Hematopoietic multipotent progenitor cell treated with erythropoietin and hydrocortisone succinate and interleukin-3 and kit ligand, for 17 days (in vitro differentiated cells): ENCODE measurements around the gene NDFIP1.
"Not testable (repeated sequence)": the region's sequence is repeated elsewhere in the genome, so short reads cannot be mapped to it uniquely, and the experiment has no call there.

Source experiments
- DNase-seq: peaks from one replicate; pipeline ENCODE4 v3.0.0-alpha.2; 2015; ENCODE audit warnings: low spot score

NDFIP1 gene, protein sequence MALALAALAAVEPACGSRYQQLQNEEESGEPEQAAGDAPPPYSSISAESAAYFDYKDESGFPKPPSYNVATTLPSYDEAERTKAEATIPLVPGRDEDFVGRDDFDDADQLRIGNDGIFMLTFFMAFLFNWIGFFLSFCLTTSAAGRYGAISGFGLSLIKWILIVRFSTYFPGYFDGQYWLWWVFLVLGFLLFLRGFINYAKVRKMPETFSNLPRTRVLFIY

DNA sequence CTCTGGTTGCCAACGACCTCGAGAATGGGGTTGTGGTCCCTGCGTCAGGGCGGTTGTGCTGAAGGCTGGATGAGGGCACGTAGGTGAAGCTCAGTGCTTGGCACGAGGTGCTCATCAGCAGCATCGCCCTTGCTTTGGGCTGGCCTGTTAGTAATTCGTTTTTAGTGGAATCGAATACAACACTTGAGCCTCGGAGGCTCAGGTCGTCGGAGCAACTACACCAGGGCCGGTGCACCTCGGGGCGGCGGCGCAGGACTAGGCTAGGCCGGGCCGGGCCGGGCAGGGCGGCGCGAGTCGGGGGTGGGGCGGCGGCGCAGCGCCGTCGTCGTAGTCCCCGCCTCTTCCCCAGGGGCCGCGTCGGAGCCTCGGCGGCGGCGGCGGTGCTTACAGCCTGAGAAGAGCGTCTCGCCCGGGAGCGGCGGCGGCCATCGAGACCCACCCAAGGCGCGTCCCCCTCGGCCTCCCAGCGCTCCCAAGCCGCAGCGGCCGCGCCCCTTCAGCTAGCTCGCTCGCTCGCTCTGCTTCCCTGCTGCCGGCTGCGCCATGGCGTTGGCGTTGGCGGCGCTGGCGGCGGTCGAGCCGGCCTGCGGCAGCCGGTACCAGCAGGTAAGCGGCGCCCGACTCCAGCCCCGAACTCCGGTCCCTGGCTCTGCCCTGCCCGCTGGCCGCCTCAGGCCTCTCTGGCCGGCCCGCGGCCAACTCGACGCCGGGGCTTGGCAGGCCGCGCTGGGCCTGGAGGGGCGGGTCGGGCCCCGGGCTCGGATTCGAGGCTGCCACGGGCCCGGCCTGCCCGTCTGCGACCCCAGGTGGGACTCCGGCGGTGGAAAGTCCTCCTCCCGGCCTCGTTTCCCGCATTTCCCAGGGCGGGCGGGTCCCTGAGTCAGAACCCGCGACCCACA, at the start of gene NDFIP1:
NDFIP1 (plus strand) TSS at position 348 of the 899 bp plus-strand sequence; CDS start at position 544, 196 bp downstream.
- DNase-seq, result peak; percentile 87

DNA sequence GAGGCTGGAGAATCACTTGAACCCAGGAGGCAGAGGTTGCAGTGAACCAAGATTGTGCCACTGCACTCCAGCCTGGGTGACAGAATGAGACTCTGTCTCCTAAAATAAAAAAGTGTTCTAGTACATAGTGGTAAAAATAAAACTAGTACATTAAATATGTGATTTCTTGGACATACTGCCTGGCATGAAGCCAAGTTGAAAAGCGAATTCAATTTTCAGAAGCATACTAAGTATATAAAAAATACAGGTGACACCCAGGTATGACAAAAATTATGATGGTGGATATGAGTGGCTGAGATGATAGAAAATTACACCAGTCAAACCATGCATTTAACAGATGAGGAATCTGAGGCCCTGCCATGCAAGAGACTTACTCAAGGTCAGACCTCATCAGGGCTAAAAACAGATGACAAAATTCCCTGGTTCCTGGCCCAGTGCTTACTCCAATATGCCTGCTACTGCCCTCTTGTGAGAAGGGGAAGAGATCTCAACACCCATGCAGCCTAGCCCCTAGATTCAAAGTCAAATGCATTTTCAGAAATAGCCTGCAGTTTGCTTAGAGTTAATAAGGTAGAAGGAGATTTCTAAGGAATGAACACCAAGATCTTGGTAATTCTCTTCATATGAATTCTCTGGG, 49.2 kb upstream of the NDFIP1 start:
- no peak for DNase-seq

DNA sequence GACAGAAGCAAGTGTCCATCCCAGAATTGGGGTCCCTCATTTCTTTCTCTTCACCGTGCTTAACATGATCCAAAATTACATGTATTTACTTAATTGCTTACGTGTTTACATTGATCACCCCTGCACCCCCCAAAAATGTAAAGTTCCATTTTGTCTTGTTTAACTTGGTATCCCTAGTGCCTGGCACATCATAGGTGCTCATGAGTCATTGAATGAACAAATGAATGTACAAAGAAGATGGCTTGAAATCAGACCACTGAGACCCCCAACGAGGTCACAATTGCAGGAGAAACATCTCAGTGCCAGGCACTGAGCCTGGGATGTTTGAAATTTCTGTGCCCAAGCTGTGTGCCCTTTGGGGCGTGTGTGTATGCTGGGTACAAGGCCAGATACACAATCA, 45.2 kb upstream of the NDFIP1 start:
- DNase-seq, result no peak

DNA sequence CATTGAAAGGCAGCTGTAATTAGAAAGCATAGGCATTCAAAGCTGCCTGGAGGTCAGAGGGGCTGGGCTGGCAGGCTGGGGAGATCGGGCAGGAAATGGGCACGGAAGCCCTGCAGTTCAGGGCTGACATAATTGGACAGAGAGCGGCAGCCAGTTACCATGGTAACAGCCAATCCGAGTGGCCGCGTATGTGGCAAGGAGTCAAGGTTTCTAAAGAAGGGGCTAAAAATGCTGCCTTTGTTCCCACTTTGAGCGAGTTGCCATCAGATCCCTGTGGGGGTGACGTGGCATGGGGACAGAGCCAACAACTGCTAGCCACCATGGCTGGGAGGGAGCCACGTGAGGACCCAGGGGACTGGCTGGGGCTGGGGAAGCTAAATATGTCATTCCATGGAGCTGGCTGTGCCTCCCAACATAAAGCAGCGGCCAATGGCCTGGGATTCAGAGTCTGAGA, 44.7 kb upstream of the NDFIP1 start:
- no peak for DNase-seq

DNA sequence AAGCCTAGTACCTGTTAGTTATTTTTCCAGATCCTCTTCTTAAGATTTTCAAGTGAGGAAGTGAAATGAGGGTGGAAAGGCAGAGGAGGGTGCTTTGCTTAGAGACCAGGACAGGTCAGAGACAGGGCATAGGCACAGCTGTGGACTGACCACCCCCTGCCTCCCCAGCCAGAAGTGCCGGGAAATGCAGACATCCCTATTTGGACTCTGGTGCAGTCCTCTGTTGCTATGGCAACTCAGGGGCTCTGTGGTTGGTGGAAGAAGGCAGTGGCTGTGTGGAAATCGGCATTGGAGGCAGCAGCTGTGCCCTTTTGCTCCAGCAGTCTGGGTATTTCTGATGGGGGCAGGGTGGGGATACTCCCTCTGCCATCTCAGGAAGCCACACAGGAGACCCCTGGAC, 43.3 kb upstream of the NDFIP1 start:
- DNase-seq, result no peak

DNA sequence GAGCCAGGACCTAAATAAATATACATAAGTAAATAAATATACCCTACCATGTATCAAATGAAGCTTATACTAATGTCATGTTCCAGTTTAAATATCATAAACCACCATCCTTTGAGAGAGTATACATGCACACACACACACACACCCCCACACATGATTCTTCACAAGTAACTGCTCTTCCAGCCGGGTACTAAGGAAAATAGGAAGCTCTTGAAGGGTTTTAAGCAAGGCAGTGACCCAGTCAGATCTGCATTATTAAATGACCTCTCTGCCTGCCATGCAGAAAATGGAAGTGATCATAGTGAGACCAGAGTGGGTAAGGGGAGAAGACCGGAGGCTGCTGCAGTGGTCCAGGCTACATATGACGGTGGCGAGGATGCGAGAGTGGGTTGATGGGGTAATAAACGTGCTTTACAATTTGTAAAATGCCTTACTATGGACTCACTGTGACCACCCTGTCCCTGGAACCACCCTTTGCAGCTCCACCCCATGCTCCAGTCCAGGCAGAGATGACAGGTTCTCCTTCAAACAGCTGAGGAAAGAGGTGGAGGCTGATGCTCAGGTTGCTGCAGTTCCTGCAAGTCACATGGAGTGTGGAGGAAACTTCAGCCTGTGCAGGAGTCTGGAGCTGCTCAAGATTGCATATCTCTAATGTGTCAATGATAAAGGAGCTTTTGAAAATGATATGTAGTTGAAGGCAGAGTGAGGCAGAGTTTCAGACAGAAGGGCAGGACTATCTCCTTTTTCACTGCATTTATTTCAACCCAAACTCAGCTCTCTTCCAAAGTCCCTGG, 38.8 kb upstream of the NDFIP1 start:
- no peak for DNase-seq

- DNase-seq, result no peak
These were observed 37.8 kb upstream of the NDFIP1 start for GRCh38 chr5:142070734-142071133.

- no peak for DNase-seq
These were observed 36.1 kb upstream of the NDFIP1 start for GRCh38 chr5:142072488-142072887.

DNA sequence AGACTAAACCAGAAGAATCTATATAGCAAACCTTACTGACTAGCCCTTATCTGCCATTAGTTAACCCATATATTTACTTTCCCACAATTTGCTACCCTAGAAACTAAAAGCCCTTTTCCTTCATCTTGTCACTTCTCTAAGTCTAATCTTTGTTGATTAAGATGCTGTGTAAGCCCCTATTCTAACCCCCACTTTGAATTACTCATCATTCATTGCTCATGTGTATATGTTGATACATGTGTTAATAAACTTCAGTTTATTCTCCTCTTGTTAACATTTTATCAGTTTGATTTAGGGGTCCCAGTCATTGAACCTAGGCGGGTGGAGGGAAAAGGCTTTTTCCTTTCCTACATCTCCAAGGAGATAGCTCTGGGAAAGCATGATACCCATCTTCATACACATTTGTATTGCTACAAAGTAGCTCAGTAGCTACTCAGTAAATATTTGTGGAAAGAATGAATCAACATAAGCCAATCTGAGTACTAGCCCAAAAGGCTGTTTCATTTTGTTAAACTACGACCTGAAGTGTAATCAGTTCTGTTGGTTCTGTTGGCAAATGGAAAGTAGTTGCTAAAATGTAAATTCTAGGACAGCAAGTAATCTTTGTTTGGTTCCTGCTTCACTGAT, 35.1 kb upstream of the NDFIP1 start:
- no peak for DNase-seq

DNA sequence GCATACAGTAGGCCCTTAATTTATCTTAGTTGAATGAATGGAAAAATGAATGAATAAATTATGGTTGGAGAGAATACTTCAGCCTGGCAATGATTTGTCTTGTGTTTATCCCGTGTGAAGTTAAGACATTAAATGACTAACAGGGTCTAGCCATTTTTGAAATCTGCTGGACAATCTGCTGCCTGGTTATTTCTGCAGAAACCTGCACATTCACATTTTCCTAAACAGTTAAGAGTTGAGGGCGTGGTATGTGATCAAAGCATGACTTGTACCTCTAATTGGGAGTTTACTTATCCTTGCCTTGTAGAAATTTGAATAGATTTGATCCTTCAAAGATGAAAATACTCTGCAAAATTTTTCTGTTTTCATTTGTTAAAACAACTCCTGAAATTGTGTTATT, 34.6 kb upstream of the NDFIP1 start:
- DNase-seq, result no peak

DNA sequence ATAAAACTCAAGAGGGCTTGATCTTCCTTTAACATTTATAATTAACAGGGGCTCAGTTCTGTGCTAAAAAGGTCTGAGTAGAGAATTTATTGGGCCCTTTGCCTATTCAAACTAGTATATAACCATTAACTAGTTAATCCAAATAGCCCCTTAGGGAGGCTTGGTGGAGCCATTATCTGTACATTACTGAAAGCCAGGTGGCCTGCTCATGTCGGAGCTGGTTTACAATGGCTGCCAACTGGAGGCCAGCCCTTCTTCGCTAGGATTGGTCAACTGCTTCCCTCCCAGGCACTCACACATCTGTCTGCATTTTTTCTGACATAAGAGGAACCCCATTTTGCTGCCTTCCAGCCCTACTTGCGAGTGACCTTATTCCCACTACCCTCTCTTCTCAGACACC, 30.4 kb upstream of the NDFIP1 start:
- no peak for DNase-seq

DNA sequence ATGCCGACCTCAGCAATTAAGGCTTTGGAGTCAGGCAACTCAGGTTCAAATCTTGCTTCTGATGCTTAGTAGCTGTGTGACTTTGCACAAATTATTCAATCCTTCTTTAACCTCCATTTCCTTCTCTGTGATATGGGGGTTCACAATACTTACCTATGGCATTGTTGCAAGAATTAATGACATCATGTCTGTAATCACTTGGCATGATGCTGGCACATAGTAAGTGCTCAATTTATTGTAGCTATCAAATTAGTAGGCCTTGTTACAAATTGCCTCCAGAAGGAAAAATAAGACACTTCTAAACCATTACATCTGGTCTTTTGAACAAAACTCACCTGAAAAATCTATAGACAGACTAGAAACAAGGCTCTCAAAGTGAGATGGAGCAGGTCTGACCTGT, 29.9 kb upstream of the NDFIP1 start:
- DNase-seq, result no peak

DNA sequence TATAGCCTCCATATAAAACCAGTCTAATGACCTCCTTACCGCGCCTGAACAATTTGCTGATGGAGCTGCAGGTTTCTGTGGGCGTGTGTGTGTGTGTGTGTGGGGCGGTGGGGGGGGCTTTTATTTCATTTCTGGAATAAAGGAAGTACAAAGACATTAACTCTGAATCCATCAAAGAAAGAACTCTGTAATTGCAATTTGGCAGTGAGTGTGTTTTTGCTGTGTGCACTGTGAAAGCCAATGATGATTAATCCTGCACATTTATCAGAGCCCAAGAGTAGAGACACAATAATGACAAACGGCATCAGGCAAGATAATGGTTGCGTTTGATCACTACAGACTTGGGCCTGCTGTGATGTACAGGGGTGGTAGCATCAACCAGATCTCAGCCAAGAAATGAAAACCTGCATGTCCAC, 29.3 kb upstream of the NDFIP1 start:
- no peak for DNase-seq

DNA sequence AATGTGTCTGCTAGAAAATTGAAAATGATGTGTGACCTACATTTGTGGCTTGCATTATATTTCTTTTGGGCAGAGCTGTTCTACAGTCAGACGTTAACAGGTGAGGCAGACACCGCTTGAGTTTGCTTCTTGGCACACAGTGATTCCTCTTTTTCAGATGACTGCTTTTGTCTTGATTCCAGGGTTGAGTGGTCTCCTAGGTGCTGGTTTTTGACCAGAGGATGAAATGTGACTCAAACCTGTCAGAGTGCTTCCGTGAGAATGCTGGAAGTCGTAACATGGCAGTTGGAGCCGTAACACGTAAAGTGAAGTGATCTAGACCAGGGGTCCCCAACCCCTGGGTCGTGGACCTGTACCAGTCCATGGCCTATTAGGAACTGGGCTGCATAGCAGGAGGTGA, 28.3 kb upstream of the NDFIP1 start:
- no peak for DNase-seq

DNA sequence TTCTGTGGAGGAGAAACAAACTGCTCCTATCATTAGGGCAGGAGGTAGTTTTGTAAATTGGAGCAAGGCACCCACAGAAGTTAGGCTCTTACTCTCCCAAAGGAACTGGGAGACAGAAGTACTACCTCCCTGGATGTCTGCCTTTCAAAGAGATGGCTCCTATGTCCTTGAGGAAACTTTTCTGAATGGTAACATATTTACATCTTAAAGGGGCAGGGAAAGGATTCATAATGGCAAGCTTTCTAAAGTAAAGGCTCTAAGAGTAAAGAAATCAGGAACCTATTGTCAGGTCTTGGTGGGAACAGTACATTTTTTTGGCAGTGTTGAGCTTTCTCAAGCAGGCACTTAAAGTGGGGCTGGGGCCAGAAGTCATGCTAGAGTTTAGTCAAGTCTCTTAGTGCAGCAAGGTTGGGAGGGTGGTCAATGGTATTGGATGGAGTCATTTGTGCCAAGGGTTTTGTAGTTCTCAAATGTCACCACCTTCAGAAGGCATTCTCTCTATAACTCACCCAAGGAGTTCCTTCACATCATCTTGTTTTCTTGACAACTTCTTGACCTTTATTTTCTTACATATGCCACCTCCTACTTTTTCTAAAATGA, 26.3 kb upstream of the NDFIP1 start:
- no peak for DNase-seq

DNA sequence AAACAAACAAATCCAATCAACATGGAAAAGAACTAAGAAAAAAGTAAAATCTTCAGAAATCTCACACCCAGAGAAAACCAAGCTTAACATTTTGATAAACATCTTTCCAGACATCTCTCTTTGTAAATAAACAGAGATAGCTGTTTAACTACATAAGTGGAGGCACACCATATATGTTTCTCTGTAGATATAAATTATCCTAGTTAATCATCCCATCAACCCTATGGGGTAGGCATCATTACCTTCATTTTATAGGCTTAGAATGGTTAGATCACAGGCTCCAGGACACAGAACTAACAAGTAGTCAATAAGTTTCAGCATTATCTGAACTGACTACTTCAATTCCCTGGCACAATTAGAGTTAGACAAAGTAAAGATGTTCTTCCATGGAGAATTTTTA, 22.4 kb upstream of the NDFIP1 start:
- DNase-seq, result no peak

- DNase-seq, result no peak
These were observed 21.9 kb upstream of the NDFIP1 start for GRCh38 chr5:142086679-142087078.

- DNase-seq, result no peak
These were observed 20.5 kb upstream of the NDFIP1 start for GRCh38 chr5:142087920-142088679.

DNA sequence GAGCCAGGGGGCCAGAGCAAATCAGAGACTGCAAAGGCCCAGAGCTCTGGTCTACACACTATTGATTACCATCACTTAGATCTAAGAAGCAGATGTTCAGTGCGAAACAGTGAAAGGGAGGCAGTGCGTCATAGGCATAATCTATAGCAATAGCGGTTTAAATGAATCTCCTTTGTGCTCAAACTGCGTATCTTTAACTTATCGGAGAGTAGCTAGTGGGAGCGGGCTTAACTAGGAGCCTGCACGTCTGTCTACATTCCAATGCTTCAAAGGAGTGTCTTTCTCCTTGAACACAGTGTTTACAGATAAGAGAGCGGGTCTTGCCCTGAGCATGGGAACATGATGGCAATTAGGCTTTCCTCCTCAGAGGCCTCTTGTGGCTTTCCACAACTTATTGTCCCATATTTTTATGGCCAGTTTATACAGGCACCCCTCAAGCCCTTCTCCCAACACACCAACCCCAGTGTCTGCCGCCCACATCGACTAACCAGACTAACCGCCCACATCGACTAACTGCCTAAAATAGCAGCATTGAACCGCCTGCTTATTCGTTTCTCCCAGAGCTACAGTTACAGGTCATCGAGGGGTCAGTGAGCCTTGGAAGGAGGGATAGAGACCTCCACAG, 19.6 kb upstream of the NDFIP1 start:
- DNase-seq, result not testable (repeated sequence)

DNA sequence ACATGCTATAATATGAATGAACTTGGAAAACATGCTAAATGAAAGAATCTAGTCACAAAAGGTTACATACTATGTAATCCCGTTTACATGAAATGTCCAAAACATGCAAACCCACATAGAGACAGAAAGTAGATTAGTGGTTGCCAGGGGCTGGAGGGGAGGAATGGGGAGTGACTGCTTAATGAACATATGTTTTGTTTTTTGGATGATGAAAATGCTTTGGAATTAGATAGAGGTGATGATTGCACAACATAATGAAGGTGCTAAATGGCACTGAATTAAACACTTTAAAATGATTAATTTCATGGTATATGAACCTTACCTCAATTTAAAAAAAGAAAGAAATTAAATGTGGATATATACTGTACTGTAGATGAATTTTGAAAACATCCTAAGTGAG, 17.6 kb upstream of the NDFIP1 start:
- no peak for DNase-seq
